ENCODE data around the gene GLT8D2.

DNA sequence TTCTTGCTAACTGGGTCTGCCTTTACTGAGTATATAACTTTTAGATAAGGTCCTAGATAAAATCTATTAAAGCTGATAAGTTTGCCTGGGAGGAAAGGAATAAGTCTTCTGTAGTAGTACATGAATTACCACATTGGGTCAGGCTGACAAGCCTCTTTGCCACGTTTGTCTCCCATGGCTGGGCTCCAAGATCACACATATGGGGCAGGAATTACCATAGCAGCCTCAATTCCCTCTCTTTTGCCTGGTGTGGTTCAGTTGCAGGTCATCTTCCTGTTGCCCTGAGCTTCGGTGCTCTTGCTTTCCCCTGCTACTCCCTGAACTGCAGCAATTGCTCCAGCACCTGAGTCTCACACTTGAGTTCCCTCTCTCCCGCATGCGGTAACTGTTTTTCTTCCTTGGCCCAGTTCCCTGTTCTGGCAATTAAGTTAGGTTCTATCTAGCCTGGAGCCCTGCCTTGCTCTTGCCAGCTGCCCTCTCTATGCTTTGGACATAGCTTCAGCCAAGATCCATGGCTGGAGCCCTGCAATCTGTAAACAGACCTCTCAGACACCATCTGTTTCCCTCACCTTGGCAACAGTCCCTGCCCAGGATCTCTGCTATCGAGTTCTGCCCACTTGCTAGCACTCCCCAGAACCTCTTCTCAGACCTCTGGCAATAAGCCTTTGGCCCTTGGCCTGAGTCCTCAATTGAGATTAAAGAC lies 5.8 kb upstream of the GLT8D2 start:
- TF ChIP-seq, protein P1, sequence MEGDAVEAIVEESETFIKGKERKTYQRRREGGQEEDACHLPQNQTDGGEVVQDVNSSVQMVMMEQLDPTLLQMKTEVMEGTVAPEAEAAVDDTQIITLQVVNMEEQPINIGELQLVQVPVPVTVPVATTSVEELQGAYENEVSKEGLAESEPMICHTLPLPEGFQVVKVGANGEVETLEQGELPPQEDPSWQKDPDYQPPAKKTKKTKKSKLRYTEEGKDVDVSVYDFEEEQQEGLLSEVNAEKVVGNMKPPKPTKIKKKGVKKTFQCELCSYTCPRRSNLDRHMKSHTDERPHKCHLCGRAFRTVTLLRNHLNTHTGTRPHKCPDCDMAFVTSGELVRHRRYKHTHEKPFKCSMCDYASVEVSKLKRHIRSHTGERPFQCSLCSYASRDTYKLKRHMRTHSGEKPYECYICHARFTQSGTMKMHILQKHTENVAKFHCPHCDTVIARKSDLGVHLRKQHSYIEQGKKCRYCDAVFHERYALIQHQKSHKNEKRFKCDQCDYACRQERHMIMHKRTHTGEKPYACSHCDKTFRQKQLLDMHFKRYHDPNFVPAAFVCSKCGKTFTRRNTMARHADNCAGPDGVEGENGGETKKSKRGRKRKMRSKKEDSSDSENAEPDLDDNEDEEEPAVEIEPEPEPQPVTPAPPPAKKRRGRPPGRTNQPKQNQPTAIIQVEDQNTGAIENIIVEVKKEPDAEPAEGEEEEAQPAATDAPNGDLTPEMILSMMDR (IDR thresholded peaks at IDR 0.05 in 4 of 5, conservative IDR thresholded peaks at IDR 0.05 in 1 of 5), result no peak
- no peak for TF ChIP-seq POLR2A (IDR thresholded peaks at IDR 0.05)
